GM21390 (cell line): Measurements from ENCODE around the gene PRRC1.

ENCODE experiments used
- ATAC-seq: cut with Tn5 transposase; IDR thresholded peaks from one replicate; pipeline ENCODE4 v1.9.1; 2021; ENCODE audit not compliant: unreplicated experiment

The PRRC1 gene

GRCh38 chr5:127517480-127518318 lies at the start of gene PRRC1:
Gene PRRC1 (plus strand): TSS chr5:127517640. CDS start chr5:127523480, 5,840 bp downstream.
- peak; percentile 90 for ATAC-seq

GRCh38 chr5:127471211-127471610 lies 46.2 kb upstream of the PRRC1 start:
- no peak for ATAC-seq

GRCh38 chr5:127472700-127473099 lies 44.7 kb upstream of the PRRC1 start:
- ATAC-seq, result no peak

GRCh38 chr5:127486471-127486870 lies 31.0 kb upstream of the PRRC1 start:
- no peak for ATAC-seq

- peak; percentile 82 for ATAC-seq
Measured at GRCh38 chr5:127492854-127493738, 24.3 kb upstream of the PRRC1 start.

- no peak for ATAC-seq
Measured at GRCh38 chr5:127498548-127498947, 18.9 kb upstream of the PRRC1 start.

GRCh38 chr5:127505905-127506304 lies 11.5 kb upstream of the PRRC1 start:
- ATAC-seq, result no peak

GRCh38 chr5:127506616-127507015 lies 10.8 kb upstream of the PRRC1 start:
- ATAC-seq, result no peak

GRCh38 chr5:127508644-127509373 lies 8.6 kb upstream of the PRRC1 start:
- ATAC-seq, result no peak

- no peak for ATAC-seq
Measured at GRCh38 chr5:127513408-127513970, 4.0 kb upstream of the PRRC1 start.

GRCh38 chr5:127514816-127515215 lies 2.6 kb upstream of the PRRC1 start:
- ATAC-seq, result no peak

GRCh38 chr5:127515693-127516440 lies 1.6 kb upstream of the PRRC1 start:
- ATAC-seq, result no peak

GRCh38 chr5:127517110-127517479 lies 345 bp upstream of the PRRC1 start:
- peak; percentile 28 for ATAC-seq

- peak; percentile 37 for ATAC-seq
Measured at GRCh38 chr5:127518319-127518621, 830 bp downstream of the PRRC1 start.

GRCh38 chr5:127519527-127519926 lies 2.1 kb downstream of the PRRC1 start:
- no peak for ATAC-seq

GRCh38 chr5:127521138-127521770 lies 3.8 kb downstream of the PRRC1 start:
- no peak for ATAC-seq

- no peak for ATAC-seq
Measured at GRCh38 chr5:127525181-127525580, 7.7 kb downstream of the PRRC1 start.

GRCh38 chr5:127529904-127530682 lies 12.7 kb downstream of the PRRC1 start:
- ATAC-seq, result no peak

- ATAC-seq, result no peak
Measured at GRCh38 chr5:127536687-127537086, 19.2 kb downstream of the PRRC1 start.
